Endothelial cell of umbilical vein (primary cell): ENCODE data around the gene CDC16. TPM values are rescaled to one million over a fixed set of nuclear protein-coding genes. Genes with fewer than 3 reads are reported as not detected.

Source experiments
- BruUV-seq: library from RNA; stranded (reverse); fragments of 400-500 nt; replicated peaks from 2 replicates; lab custom pipeline; 2021; lab: Mats Ljungman, UMichigan
- CTCF ChIA-PET: fragments of 300-600, 350-600 bp; sonication (Branson Sonifier 250); formaldehyde crosslinking; loops from one replicate; lab custom pipeline; 2021; ENCODE audit warnings: antibody characterized with exemption, inconsistent platforms; lab: Charles Lee
- POLR2A ChIA-PET: fragments of 300-600, 350-600 bp; sonication (Branson Sonifier 250); formaldehyde crosslinking; loops from one replicate; lab custom pipeline; 2021; ENCODE audit warnings: antibody characterized with exemption, inconsistent platforms; lab: Charles Lee
- DNase-seq: peaks from one replicate; pipeline ENCODE4 v3.0.0-alpha.2; 2011; ENCODE audit warnings: low read depth, low spot score
- FAIRE-seq: peaks from 2 replicates; lab custom pipeline; 2011; peaks lifted over from hg19 to GRCh38; lab: Jason Lieb, UNC
- H2AFZ ChIP-seq: 2 replicates; pipeline ENCODE4 v1.6.0; 2012; ENCODE audit warnings: low read depth, low read length, control low read depth, inconsistent platforms
- H3K27ac ChIP-seq: 2 replicates; pipeline ENCODE4 v1.5.1; 2011; ENCODE audit warnings: low read depth, mild to moderate bottlenecking, control low read depth, low read length, moderate library complexity; ENCODE audit not compliant: insufficient read depth
- H3K27me3 ChIP-seq, 2 experiments: 2 replicates each; pipeline versions ENCODE4 v1.6.0 to v1.6.1; 2011; ENCODE audit warnings: low read length in 2 of 2, mixed read lengths in 1 of 2; ENCODE audit not compliant: control insufficient read depth in 2 of 2, insufficient read depth in 2 of 2
- H3K36me3 ChIP-seq, 2 experiments: 2 replicates in 1 of 2; 3 replicates in 1 of 2; pipeline ENCODE4 v1.5.1; 2011; ENCODE audit warnings: low read length in 2 of 2, mild to moderate bottlenecking in 1 of 2, moderate library complexity in 1 of 2; ENCODE audit not compliant: control insufficient read depth in 2 of 2, insufficient read depth in 2 of 2; ENCODE audit errors: extremely low read depth in 1 of 2
- H3K4me1 ChIP-seq: 3 replicates; pipeline ENCODE4 v1.5.1; 2011; ENCODE audit warnings: mild to moderate bottlenecking, low read length; ENCODE audit not compliant: control insufficient read depth, insufficient read depth; ENCODE audit errors: extremely low read depth
- H3K4me2 ChIP-seq: 2 replicates; pipeline ENCODE4 v1.6.1; 2011; ENCODE audit warnings: low read length, control low read depth, mixed read lengths; ENCODE audit not compliant: insufficient read depth
- H3K4me3 ChIP-seq, 3 experiments: fragments of 200-600 bp in 1 of 3; sonication (generic), shearing (Covaris generic) in 1 of 3; replicated peaks in 1 of 3; 2 replicates each; pipeline ENCODE4 v1.5.1; 2011 to 2016; ENCODE audit warnings: control low read depth in 3 of 3, low read length in 3 of 3, mild to moderate bottlenecking in 2 of 3, inconsistent platforms in 1 of 3, low read depth in 1 of 3, moderate library complexity in 1 of 3; ENCODE audit not compliant: insufficient read depth in 1 of 3
- H3K79me2 ChIP-seq: 2 replicates; pipeline ENCODE4 v1.6.0; 2012; ENCODE audit warnings: low read length, inconsistent platforms; ENCODE audit not compliant: control insufficient read depth, insufficient read depth
- H3K9ac ChIP-seq: replicated peaks from 2 replicates; pipeline ENCODE3; 2011; ENCODE audit warnings: low read length, control low read depth; ENCODE audit not compliant: insufficient read depth; ENCODE audit errors: extremely low read depth
- H3K9me1 ChIP-seq: replicated peaks from 3 replicates; pipeline ENCODE4 v1.6.0; 2011; ENCODE audit warnings: mild to moderate bottlenecking, low read length; ENCODE audit not compliant: control insufficient read depth, insufficient read depth; ENCODE audit errors: extremely low read depth
- H3K9me3 ChIP-seq: replicated peaks from 2 replicates; pipeline ENCODE4 v1.5.1; 2012; ENCODE audit warnings: low read length, inconsistent platforms; ENCODE audit not compliant: control insufficient read depth, insufficient read depth
- H4K20me1 ChIP-seq: replicated peaks from 2 replicates; pipeline ENCODE3; 2011; ENCODE audit warnings: mild to moderate bottlenecking, low read length; ENCODE audit not compliant: control insufficient read depth, insufficient read depth; ENCODE audit errors: extremely low read depth
- EZH2 ChIP-seq: IDR thresholded peaks from 2 replicates; pipeline ENCODE4 v1.6.1; 2012; ENCODE audit warnings: borderline replicate concordance, low read depth, mild to moderate bottlenecking, moderate library complexity, low read length, inconsistent platforms; ENCODE audit not compliant: severe bottlenecking
- FOS ChIP-seq: IDR thresholded peaks from 2 replicates; pipeline ENCODE4 v1.6.1; 2011; ENCODE audit warnings: mild to moderate bottlenecking, low read length, moderate library complexity, borderline replicate concordance; ENCODE audit not compliant: insufficient read depth
- GATA2 ChIP-seq: IDR thresholded peaks from 2 replicates; pipeline ENCODE4 v1.7.0; 2011; ENCODE audit warnings: low read depth, mild to moderate bottlenecking, moderate library complexity, mixed read lengths, low read length; ENCODE audit not compliant: insufficient read length, insufficient read depth
- JUN ChIP-seq: IDR thresholded peaks from 2 replicates; pipeline ENCODE4 v1.6.1; 2011; ENCODE audit warnings: borderline replicate concordance, low read depth; ENCODE audit not compliant: insufficient read length, insufficient read depth
- MYC ChIP-seq: IDR thresholded peaks from one replicate; pipeline ENCODE4 v1.6.1; 2011; ENCODE audit warnings: mild to moderate bottlenecking, low read depth, low read length
- POLR2A ChIP-seq: IDR thresholded peaks from 2 replicates; pipeline ENCODE4 v1.6.1; 2012; ENCODE audit warnings: low read depth, mild to moderate bottlenecking, control low read depth, low read length
- POLR2AphosphoS5 ChIP-seq: IDR thresholded peaks from 2 replicates; pipeline ENCODE4 v1.6.1; 2012; ENCODE audit warnings: low read depth, mild to moderate bottlenecking, control low read depth, low read length, moderate library complexity; ENCODE audit not compliant: insufficient read depth
- dilution Hi-C: fragments of 300-500 bp; cut with MboI; formaldehyde crosslinking; loops from one replicate; pipeline ENCODE4 v1.15.0; 2019; ENCODE audit warnings: low sequenced_read_pairs; ENCODE audit not compliant: extremely low pct_ligation_motif_present
- intact Hi-C: fragments of 100-400 bp; cut with micrococcal nuclease; formaldehyde crosslinking; loops from one replicate; pipeline ENCODE4 v1.10.0; 2022
- polyA plus RNA-seq, 4 experiments: library from polyadenylated mRNA; depleted of rRNA in 3 of 4; stranded (reverse) in 3 of 4; unstranded in 1 of 4; fragments of >200 nt; gene quantifications; 2 replicates each; pipeline versions ENCODE4 v1.2.1 to v1.2.3, GENCODE V29; 2011 to 2012; ENCODE audit warnings: missing spikeins in 1 of 4
- total RNA-seq: library from RNA; stranded (reverse); gene quantifications from 2 replicates; pipeline ENCODE4 v1.2.3, GENCODE V29; 2021
- TF ChIP-seq, protein P1 (sequence below), 2 donors: IDR thresholded peaks; 1 replicate in 1 of 2; 2 replicates in 1 of 2; pipeline ENCODE4 v1.5.1; 2011; ENCODE audit warnings: low read length in 2 of 2, mild to moderate bottlenecking in 2 of 2, moderate library complexity in 2 of 2, control low read depth in 1 of 2, inconsistent platforms in 1 of 2, low read depth in 1 of 2; ENCODE audit not compliant: insufficient read depth in 1 of 2; ENCODE audit errors: extremely low read depth in 1 of 2
- TF ChIP-seq, protein P2 (sequence below): IDR thresholded peaks from 2 replicates; pipeline ENCODE4 v1.6.1; 2011; ENCODE audit not compliant: insufficient read depth, insufficient read length

The CDC16 gene
- total and polyA plus RNA-seq, 2 donors (not counting 3 experiments of a cell fraction or from before 2014, with no cell fraction given), result 41.6 to 83.3 TPM

DNA sequence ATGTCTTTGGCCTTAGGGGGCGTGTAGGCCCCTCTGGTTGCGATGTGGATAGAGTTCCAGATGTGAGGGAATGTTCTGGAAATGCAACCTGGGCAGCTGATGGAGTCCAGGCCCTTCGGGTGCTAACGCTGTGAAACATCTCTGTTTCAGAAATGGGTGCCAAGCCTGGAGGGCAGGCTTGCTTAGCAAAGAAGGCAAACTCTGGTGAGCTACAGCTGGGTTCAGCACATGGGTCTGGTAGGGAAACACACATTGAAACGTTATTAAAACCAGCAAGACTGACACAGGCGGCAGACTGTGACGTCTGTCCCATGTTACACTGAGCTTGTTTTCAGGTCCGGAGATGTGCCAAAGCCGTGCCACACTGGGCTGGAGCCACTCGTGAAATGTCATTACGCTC is 8.6 kb upstream of the CDC16 start:
- Histone ChIP-seq H3K79me2 (no peaks in the 10 kb centered on the region), H3K4me1 (peaks cover 14% of the 10 kb centered on the region), H3K9me3 (no peaks in the 10 kb centered on the region), H3K9me1 (no peaks in the 10 kb centered on the region), H3K4me2 (no peak overlapping the region), H3K9ac (no peak overlapping the region), H4K20me1 (no peaks in the 10 kb centered on the region), H2AFZ (no peak overlapping the region), H3K4me3 (no peak overlapping the region), H3K36me3 (no peaks in the 10 kb centered on the region), H3K27ac (no peak overlapping the region), H3K27me3 (peaks cover 25 to 29% of the 10 kb centered on the region in 2 experiments)
- TF ChIP-seq MYC (no peak), POLR2AphosphoS5 (no peak), JUN (no peak), FOS (no peak), POLR2A (no peak), EZH2 (no peak), GATA2 (no peak)
- TF ChIP-seq, protein P1, sequence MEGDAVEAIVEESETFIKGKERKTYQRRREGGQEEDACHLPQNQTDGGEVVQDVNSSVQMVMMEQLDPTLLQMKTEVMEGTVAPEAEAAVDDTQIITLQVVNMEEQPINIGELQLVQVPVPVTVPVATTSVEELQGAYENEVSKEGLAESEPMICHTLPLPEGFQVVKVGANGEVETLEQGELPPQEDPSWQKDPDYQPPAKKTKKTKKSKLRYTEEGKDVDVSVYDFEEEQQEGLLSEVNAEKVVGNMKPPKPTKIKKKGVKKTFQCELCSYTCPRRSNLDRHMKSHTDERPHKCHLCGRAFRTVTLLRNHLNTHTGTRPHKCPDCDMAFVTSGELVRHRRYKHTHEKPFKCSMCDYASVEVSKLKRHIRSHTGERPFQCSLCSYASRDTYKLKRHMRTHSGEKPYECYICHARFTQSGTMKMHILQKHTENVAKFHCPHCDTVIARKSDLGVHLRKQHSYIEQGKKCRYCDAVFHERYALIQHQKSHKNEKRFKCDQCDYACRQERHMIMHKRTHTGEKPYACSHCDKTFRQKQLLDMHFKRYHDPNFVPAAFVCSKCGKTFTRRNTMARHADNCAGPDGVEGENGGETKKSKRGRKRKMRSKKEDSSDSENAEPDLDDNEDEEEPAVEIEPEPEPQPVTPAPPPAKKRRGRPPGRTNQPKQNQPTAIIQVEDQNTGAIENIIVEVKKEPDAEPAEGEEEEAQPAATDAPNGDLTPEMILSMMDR (IDR thresholded peaks at IDR 0.05; ENCODE audit: extremely low read depth in 1 of 2, insufficient read depth in 1 of 2, low read depth in 1 of 2, low read length in 2 of 2), result no peak
- TF ChIP-seq, protein P2, sequence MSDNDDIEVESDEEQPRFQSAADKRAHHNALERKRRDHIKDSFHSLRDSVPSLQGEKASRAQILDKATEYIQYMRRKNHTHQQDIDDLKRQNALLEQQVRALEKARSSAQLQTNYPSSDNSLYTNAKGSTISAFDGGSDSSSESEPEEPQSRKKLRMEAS, result no peak
- FAIRE-seq, result no peak
- POLR2A ChIA-PET, result no interaction called here
- CTCF ChIA-PET, result interaction anchor here (0.6 to 1.8 kb wide), 13 partner anchors 14 to 501 kb away, joined by 3 to 19 read pairs (median 4); no protein-coding TSS in a partner anchor
- DNase-seq, result no peak
- dilution Hi-C loops, result no loop called here
- no TSS peak for BruUV-seq
- intact Hi-C loops, result loop anchor here (1.0 to 5.0 kb wide), 7 partner anchors 95 to 409 kb away; no protein-coding TSS in a partner anchor
